ENCODE results near the gene LRRC18. TPM values are rescaled to one million over a fixed set of nuclear protein-coding genes. Genes with fewer than 3 reads are reported as not detected.

The LRRC18 gene
- total RNA-seq, 1 experiment from 2014 or later: not detected

DNA sequence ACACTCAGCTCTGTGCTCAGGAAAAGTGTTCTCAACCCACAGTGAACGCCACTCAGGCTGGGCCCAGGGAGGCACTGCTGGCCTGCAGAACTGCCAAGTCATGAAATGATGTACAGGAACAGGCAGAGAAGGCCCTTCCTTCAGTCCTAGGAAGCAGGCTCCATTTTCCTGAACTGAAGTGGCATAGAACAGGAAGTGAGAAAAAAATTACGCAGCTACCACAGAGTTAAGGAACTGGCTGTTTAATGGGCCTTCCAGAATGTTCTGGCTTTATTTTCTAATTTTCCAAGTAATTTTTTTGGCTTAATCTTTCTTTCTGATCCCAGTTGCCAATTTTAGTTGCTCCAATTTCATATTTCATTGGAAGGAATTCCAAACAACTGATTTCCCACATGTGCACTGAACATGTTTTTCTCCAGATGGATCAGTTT lies 39.3 kb downstream of the LRRC18 start:
- Histone ChIP-seq H2BK5ac (ENCODE audit: insufficient read length, low read length) (no peak overlapping the region), H3K4ac (ENCODE audit: low read depth, low read length) (no peak overlapping the region), H3K9me3 (ENCODE audit: control insufficient read depth, low read depth, low read length) (no peaks in the 10 kb centered on the region), H4K5ac (ENCODE audit: insufficient read length, low read depth, low read length) (no peak overlapping the region), H2BK12ac (ENCODE audit: insufficient read length, low read depth, low read length) (no peak overlapping the region), H3K79me2 (ENCODE audit: insufficient read depth, low read length) (no peaks in the 10 kb centered on the region), H3K4me2 (ENCODE audit: insufficient read depth, insufficient read length, low read length) (no peak overlapping the region), H2AK5ac (ENCODE audit: insufficient read length, low read length) (no peak overlapping the region), H4K91ac (ENCODE audit: insufficient read length, low read depth, low read length) (no peak overlapping the region), H4K8ac (replicated peaks; ENCODE audit: insufficient read length, low read depth, low read length) (no peak overlapping the region), H3K27me3 (ENCODE audit: insufficient read depth, low read length) (no peaks in the 10 kb centered on the region), H2AFZ (ENCODE audit: low read length) (no peak overlapping the region), H2BK15ac (ENCODE audit: low read depth, low read length) (no peak overlapping the region), H3K4me1 (ENCODE audit: insufficient read depth, low read length) (no peaks in the 10 kb centered on the region), H2BK120ac (ENCODE audit: low read depth, low read length, poor library complexity, severe bottlenecking) (no peak overlapping the region), H3K27ac (ENCODE audit: insufficient read length, low read depth, low read length) (no peak overlapping the region), H3K9ac (ENCODE audit: extremely low read depth, insufficient read length, low read length) (no peak overlapping the region), H3K23me2 (ENCODE audit: insufficient read length, low read depth, low read length, poor library complexity, severe bottlenecking) (no peaks in the 10 kb centered on the region), H4K20me1 (ENCODE audit: control insufficient read depth, insufficient read depth, insufficient read length) (no peaks in the 10 kb centered on the region), H3K18ac (ENCODE audit: insufficient read length, low read depth, low read length) (peak overlapping the region; percentile 62), H3K14ac (ENCODE audit: insufficient read depth, low read length) (no peak overlapping the region), H3K79me1 (ENCODE audit: insufficient read depth, low read depth, low read length, poor library complexity, severe bottlenecking) (no peaks in the 10 kb centered on the region), H2BK20ac (ENCODE audit: low read depth, low read length, poor library complexity, severe bottlenecking) (no peak overlapping the region), H3T11ph (ENCODE audit: low read length) (no peak overlapping the region), H3K23ac (ENCODE audit: insufficient read length, low read depth, low read length) (no peak overlapping the region), H3K56ac (ENCODE audit: insufficient read length, low read depth, low read length) (no peak overlapping the region)
- H3K4me3 Mint-ChIP-seq: no peak overlapping the region
- H3K36me3 Mint-ChIP-seq (ENCODE audit: insufficient read depth in 1 of 3, low read depth in 3 of 3): no peaks in the 10 kb centered on the region
- no peaks in the 10 kb centered on the region; the same call in 1 of the 2 replicates for H3K27me3 Mint-ChIP-seq (ENCODE audit: low read depth)
- DNase-seq: no peak
- H3K27ac Mint-ChIP-seq: no peak overlapping the region
- no peaks in the 10 kb centered on the region; a peak in 1 of 5 replicates for H3K9me3 Mint-ChIP-seq
- TF ChIP-seq, protein P1, sequence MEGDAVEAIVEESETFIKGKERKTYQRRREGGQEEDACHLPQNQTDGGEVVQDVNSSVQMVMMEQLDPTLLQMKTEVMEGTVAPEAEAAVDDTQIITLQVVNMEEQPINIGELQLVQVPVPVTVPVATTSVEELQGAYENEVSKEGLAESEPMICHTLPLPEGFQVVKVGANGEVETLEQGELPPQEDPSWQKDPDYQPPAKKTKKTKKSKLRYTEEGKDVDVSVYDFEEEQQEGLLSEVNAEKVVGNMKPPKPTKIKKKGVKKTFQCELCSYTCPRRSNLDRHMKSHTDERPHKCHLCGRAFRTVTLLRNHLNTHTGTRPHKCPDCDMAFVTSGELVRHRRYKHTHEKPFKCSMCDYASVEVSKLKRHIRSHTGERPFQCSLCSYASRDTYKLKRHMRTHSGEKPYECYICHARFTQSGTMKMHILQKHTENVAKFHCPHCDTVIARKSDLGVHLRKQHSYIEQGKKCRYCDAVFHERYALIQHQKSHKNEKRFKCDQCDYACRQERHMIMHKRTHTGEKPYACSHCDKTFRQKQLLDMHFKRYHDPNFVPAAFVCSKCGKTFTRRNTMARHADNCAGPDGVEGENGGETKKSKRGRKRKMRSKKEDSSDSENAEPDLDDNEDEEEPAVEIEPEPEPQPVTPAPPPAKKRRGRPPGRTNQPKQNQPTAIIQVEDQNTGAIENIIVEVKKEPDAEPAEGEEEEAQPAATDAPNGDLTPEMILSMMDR (conservative IDR thresholded peaks at IDR 0.05): no peak
- H3K4me1 Mint-ChIP-seq: 0 out of 4 replicates have a peak, but pooled peaks cover 0 to 2% of the 10 kb centered on the region in 2 experiments
- no CpG with 5 or more reads among the region's 2 CpGs for WGBS (ENCODE audit: extremely low coverage, insufficient read length, low lambda C conversion rate)

Measured in H9 (cell line).